GM21381 (cell line): ENCODE results near the gene ATG7.
"Not testable (repeated sequence)": the region's sequence is repeated elsewhere in the genome, so short reads cannot be mapped to it uniquely, and the experiment has no call there.

ENCODE experiments used
- ATAC-seq: cut with Tn5 transposase; IDR thresholded peaks from one replicate; pipeline ENCODE4 v1.9.1; 2021; ENCODE audit warnings: mild to moderate bottlenecking, moderate library complexity; ENCODE audit not compliant: unreplicated experiment

Gene ATG7

DNA sequence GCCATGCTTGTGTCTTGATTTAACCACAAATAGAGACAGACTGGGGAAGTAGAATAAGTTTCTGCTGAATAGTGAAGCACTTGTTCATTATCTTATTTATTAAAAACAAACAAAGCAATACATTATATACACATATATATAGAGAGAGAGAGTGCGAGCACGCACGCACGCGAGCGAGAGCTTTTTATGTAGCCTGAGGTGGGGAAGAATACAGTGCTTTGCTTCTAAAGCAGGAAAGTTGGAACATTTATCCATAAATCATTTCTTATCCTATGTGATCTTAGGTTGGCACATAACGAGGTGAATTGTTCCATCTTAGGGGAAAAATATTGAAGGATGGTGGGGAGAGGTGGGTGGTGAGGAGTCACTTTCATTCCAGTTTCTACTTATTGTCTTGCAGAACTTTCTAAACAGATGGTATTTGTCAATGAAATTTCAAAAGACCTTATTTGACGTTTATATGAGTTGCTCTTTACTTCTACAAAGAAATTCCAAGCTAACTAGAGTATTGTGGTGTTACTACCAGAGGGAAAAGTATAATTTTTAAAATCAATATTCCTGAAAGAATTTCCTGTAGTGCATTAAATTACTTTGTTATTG lies 110.0 kb downstream of the ATG7 start:
- ATAC-seq = no peak

DNA sequence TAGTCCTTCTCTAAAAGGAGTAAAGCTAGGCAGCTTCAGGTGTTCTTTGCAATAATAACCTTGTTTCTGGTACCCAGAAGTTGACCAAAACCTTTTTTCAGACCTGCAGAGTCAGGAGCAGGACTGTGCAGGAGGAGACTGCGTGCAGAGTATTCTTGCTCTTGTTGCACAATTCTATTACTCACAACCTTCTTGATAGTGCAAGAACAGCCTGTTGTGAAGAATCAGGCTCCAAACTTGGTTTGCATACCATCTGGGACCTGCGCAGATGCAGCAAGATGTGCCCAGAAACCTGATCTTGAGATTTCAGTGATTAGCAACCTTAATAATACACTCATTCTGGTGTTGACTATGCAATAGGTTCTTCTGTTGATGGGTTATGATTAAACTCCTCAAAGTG lies 111.9 kb downstream of the ATG7 start:
- no peak for ATAC-seq

DNA sequence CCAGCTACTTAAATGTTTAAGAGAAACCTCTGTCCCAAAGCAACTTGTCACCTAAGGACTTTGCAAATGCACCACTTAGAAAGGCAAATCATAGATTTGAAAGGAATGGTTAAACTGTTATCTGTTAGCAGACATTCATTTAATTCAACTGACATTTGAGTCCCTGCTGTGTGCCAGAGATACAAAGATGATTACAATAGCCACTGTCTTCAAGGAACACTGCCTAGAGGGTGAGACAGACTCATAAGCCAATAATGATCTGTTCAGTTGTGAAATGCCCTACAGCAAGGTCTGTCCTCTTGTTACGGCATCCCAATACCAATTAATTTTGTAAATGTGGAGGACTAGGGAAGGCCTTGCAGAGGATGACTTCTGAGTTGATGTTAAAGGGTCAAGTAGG lies 113.1 kb downstream of the ATG7 start:
- no peak for ATAC-seq

DNA sequence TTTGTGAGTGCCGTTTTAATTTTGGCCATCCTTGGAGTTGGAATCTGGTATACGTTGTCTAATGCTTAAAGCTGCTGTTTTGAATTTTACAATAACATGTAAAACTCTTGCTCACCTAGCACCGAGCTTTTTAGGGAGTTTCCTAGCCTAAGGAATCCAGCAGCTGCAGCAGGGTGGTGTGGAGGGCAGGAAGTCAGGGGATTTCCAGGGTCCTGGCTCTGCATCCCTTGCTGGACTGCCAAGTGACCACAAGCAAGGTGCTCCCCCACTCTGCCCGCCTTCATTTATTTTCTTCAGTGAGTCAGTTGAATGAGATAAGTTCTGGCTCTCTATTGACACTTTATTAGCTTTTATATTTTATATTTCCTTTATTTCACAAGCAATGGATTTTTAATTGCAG lies 113.7 kb downstream of the ATG7 start:
- ATAC-seq = no peak

DNA sequence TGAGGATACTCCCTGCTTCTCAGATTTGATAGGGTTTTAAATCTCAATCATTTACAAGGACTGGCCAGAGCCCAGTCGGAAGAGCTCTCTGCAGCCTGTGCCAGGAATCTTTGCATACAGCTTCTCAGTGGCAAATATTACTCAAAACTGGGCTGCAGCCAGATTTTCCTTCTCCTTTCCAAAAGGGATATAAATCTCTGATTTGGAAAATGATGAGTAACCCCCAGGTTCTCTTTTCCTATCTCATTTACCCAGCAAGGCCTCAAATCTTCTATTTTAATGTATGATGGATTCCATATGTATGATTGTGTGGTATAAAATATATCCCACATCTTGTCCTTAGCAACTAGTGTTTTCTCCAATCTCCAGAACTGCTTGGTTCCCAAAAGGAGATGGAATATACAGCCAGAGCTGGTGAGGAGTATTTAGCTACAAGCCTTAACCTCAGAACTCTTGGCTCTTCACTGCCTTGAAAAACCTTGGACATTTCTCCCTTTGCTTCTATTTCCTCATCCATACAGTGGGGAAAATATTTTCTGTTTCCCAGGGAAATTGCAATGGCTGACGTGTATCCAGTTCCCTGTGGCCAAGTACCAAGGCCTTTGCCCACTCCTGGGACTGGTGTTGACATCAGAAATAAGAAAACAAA lies 114.4 kb downstream of the ATG7 start:
- ATAC-seq = no peak

DNA sequence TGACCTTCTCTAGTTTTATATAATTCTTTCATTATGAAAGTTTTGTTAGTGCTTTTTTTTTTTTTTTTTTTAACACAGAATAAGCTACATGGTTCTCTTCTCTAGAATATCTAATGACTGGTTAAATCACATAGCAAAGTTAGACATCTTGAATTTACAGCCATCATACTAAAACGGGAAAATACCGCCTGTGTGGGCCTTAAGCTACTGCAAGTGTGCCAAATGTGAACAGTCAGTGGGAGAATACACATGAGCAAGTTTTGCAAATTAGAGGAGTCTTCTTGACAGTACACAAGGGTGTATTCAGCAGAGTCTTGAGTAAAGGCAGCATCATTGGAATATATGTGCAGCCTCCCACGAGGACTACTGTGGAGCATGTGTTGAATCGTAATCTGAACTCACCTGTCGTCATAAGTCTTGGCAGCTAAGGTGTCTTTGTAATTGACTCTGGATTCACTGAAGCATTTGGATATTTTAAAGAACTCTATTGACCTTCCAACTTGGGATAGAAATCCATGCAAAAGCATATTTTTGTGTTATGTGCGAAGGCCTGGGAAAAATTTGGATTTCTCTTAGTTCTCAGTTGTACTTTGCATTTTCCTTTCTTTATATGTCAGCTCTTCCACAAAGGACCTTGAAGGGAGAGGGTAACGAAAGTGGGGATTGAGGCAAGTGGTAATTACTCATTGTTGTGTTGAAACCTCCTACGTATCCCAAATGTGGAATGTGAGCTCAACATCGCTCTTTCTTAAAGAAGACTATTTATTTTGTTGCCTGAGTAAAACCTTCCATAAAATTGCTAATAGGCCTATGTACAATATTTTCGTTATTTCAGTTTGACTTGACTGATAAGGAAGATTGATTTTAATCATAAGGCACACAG lies 117.4 kb downstream of the ATG7 start:
- ATAC-seq = no peak

DNA sequence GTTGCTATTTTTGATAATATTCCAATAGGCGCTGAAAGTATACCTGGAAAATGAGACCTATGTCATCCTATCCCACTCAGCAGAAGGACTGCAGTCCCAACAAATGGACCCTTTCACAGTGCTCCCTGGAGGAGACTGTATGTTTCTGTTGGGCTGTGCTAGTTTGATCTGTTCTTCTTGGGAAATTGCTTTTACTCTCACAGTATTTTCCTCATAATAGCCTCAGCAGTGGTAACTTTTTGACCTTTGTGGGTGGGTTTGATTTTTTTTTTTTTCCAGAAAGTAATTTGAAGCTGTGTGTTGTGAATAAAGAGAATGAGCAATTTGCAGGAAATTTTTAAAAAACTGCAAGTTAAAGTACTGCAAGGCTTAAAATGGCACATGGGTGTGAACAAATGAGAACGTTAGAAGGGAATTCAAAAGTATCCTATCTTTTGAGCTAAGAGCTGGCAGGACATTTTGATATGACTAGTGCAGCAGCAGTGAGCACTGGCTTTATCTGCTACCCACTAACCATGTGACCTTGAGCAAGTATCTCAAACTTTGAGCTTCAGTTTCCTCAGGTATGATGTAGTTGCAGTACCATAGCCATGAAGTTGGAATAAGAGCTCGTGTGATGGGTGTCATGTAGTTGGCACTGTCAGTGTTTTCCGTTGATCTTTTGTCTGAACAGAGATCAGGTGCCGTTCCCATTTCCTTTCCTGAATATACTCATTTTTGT lies 118.4 kb downstream of the ATG7 start:
- no peak for ATAC-seq

DNA sequence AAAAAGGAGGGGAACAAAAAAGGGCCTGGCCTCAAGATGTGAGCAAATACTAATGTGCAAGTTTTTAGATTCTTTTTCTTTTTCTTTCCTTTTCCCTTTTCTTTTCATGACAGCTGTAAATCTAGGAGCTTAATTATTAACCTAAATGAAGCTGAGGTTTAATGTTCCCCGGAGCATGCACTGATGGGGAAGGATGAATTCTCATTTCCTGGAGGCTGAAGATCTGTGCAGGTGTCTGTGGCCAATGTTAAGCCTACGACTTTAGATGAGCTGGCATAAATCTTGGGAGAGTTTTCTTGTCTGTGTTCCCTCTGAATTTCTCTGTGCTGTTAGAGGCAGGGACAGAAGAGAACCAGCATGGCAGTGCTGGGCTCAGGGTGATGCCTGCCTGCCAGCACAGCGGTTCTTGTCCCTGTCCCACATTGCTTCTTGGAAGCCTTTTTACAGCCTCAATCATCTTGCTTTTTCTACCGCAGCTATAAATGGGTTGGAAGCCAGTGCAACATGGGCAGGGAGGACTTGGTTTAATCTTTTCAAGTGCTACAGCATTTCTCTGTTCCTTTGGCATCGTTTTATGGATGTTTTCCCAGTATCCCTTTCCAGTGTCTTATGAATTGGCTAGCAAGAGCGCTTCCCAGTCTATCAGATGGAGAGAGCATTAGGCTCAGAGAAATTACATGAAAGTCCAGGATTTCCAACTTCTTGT lies 119.1 kb downstream of the ATG7 start:
- no peak for ATAC-seq

DNA sequence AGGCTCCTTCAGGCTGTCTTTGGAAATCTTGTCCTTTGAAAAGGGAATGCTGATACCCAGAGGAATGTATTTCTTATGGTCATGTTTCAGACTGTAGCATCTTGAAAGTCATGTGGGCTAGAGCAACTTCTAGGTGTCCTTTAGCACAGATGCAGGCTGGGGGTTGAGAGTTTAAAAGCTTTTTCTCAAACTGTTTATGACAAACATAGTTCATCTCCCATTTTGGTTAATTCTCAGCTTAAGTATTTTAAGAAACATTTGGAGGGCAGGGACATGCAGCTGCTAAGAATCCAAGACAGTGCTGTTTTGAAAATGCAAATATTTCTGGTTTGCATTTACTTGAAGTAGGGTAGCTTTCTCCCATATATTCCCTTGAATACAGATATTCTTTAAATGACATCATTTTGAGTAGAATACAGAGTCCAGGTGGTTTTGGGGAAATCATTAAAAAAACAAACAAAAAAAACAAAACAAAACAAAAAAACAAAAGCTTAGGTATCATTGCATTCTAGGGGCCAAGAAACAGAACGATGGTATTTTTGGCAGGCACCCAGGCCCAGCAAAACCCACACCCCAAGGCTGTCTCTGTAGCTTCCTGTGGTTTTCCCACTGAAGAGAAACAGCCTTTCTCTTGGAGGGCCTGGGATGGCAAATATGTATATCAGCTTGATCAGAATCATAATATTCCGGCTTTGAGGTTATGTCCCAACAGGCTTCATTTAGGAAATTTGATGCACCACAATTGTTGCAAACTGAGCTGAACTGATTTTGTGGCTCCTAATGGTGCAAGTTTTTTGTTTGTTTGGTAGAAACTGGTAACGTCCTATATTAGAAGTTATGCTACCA lies 120.0 kb downstream of the ATG7 start:
- no peak for ATAC-seq

DNA sequence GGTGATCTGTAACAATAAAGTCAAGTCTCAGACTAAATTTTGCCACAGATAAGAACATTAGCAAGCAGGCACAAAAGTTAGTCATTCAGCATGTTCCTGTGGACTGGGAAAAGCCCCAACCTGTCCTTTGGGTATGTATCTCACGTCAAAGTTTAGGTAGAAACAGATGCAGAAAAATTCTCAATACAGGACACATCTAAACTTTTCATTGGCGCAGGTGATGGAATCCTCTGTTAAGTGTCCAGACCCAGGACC lies 120.6 kb downstream of the ATG7 start:
- ATAC-seq = no peak

DNA sequence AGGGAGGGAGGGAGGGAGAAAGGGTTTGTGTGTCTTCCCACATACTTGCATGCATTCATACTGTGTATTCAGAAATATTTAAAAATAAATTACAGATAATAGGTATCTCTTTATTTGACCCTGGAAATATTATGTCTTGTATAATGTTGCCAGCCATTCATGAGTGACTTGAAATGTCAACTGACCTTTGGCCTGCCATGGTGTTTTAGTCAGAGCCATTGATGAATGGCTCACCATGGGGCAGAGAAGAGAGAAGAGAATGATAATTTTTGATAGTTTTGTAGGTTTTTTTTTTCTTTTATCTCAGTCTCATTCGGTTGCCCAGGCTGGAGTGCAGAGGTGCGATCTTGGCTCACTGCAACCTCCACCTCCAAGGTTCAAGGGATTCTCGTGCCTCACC lies 121.2 kb downstream of the ATG7 start:
- no peak for ATAC-seq

DNA sequence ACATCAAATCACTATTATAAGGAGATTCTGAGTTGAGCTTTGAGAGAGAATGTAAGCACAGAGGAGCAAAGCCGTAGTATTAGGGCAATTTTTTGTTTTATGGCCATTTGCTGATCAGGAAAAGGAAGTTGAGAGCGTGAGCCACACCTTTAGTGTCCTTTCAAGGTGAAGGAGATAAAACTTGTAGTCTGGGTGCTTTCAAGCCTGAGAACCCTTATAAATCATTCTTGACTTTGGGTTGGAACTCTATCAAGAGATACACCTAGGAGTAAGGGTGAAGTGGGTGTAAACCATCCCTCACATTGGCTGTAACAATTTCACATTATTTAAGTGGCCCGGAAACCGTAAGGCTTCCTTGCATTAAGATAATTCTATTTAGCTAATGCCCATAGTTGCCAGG lies 122.2 kb downstream of the ATG7 start:
- no peak for ATAC-seq

DNA sequence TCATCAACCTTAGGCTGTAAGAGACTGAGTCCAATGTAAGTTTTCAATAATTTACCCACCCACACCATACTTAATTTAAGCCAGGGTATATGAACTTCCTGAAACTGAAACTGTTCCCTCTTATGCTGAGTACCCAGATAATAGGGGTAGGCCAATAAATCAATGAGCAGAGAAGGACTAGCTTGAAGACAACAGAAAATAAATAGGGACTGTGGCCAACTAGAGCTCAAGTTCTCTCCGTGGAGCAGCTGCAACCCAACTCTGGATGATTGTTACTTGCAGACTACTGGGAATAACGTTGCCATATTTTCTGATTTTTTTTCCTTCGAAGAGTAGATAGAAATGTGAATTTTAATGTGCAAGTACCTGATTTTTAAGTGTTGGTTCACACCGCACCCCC lies 128.0 kb downstream of the ATG7 start:
- ATAC-seq = no peak

DNA sequence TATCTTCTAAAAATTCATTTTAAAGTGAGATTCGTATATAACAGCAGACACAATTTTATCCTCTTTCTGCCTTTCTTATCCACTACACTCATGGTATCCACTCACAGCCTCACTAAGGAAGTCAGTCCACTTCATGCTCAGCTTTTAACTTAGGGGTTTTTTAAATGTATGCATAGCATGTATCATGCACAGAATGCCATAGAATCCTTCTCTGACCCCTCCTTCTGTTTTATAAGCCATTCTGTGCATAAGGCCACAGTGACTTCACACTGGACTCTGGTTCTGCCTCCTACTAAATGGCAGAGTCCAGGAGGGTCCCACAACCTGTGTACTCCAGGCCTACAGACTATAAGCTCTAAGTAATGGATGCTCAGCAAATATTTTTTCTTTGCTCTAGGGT lies 129.2 kb downstream of the ATG7 start:
- ATAC-seq = no peak

DNA sequence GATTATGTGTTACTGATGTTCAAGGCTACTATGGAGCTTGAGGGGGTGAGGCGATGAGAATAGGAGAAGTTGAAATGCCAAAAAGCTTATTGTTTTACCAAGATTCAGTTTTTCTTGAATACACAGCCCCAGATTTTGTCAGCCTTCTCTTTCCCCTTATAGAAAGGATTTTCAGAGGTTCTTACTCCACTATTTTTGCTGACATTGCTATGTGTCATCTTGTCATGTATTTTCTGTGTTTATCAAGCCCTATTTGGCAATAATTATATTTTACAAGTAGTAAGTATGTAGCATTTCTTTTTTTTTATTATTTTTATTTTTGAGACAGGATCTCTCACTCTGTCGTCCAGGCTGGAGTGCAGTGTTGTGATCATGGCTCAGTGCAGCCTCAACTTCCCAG lies 133.1 kb downstream of the ATG7 start:
- no peak for ATAC-seq

DNA sequence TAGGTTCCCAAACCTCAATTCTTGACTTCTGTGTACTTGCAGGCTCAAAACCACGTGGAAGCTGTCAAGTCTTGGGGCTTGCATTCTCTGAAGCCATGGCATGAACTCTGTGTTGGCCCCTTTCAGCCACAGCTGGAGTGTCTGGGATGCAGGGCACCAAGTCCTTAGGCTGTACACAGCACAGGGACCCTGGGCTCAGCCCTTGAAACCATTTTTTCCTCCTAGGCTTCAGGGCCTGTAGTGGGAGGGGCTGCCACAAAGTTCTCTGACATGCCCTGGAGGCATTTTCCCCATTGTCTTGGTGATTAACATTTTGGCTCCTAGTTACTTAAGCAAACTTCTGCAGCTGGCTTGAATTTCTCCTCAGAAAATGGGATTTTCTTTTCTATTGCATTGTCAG lies 135.4 kb downstream of the ATG7 start:
- no peak for ATAC-seq

DNA sequence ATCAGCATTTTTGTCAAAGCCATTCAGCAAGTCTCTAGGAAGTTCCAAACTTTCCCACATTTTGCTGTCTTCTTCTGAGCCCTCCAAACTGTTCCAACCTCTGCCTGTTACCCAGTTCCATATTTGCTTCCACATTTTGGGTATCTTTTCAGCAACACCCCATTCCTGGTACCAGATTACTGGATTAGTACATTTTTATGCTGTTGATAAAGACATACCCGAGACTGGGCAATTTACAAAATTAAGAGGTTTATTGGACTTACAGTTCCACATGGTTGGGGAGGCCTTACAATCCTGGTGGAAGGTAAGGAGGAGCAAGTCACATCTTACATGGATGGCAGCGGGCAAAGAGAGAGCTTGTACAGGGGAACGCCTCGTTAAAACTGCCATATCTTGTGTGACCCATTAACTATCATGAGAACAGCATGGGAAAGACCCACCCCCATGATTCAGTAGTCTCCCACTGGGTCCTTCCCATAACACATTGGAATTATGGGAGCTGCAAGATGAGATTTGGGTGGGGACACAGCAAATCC lies 136.2 kb downstream of the ATG7 start:
- ATAC-seq = not testable (repeated sequence)

DNA sequence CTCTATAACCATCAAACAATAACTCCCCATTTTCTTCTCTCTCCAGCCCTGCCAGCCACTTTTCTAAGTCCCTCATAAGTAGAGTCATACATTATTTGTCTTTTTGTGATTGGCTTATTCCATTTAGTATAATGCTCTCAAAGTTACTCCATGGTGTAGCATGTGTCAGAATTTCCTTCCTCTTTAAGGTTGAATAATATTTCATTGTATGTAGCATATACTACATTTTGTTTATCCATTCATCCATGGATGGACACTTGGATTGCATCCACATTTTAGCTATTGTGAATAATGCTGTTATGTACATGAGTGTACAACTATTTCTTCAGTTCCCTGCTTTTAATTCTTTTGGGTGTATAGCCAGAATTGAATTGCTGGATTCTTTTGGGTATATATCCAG lies 138.4 kb downstream of the ATG7 start:
- ATAC-seq = no peak

DNA sequence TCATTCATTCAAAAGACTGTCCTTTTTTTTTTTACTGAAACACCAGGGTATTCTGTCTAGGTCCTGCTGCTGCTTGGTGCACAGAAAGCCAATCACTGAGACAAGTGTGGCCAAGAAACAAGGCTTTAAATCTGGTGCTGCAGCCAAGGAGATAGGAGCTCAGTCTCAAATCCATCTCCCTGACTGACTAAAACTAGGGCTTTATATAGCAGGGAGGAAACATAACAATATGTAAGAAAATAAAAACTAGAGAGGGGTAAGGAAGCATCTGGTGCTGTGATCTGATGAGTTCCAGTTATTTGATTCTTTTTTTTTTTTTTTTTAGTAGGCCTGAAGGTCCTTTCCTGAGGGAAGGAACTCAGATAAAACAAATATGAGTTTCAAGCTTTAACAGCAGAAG lies 139.8 kb downstream of the ATG7 start:
- no peak for ATAC-seq

DNA sequence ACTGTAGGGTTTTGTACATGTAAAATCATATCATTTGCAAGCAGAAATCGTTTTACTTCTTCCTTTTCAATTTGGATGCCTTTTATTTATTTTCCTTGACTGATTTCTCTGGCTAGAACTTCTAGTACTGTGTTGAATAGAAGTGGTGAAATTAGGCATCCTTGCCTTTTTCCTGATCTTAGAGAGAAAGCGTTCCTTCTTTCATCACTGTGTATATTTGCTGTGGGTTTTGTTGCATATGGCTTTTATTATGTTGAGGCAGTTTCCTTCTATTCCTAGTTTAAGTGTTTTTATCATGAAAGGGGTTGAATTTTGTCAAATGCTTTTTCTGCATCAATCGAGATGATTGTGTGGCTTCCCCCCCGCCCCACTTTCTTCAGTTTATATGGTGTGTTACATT lies 140.9 kb downstream of the ATG7 start:
- no peak for ATAC-seq
